Muscle of leg (tissue), 11 donors: ENCODE measurements around the gene TBX3. TPM values are rescaled to one million over a fixed set of nuclear protein-coding genes. Genes with fewer than 3 reads are reported as not detected.
A peak's percentile ranks its signal among the peaks of the same experiment; 100 is the strongest.

Source experiments
- DNase-seq: peaks from one replicate; pipeline ENCODE4 v3.0.0; 2013
- H3K27ac ChIP-seq: one replicate; pipeline ENCODE4 v1.5.1; 2013; ENCODE audit warnings: mild to moderate bottlenecking, low read length, control low read depth
- H3K27me3 ChIP-seq: one replicate; pipeline ENCODE4 v1.6.1; 2013; ENCODE audit warnings: low read length; ENCODE audit not compliant: control insufficient read depth, insufficient read depth
- H3K36me3 ChIP-seq: one replicate; pipeline ENCODE4 v1.6.1; 2013; ENCODE audit warnings: low read length; ENCODE audit not compliant: control insufficient read depth, insufficient read depth
- H3K4me1 ChIP-seq: one replicate; pipeline ENCODE4 v1.6.1; 2013; ENCODE audit warnings: low read length; ENCODE audit not compliant: control insufficient read depth, insufficient read depth
- H3K4me3 ChIP-seq: one replicate; pipeline ENCODE4 v1.5.1; 2013; ENCODE audit warnings: low read length, control low read depth
- H3K9me3 ChIP-seq: replicated peaks from 2 replicates; pipeline ENCODE4 v1.6.1; 2013; ENCODE audit warnings: low read depth, low read length; ENCODE audit not compliant: control insufficient read depth
- WGBS: methylation state at CpG from one replicate; pipeline ENCODE4 v1.1.5; 2013; ENCODE audit warnings: missing lambda C conversion rate; ENCODE audit not compliant: insufficient coverage; 5-methylcytosine and 5-hydroxymethylcytosine counted together
- polyA plus RNA-seq, 8 donors: library from polyadenylated mRNA; unstranded; fragments of 120-200 nt; gene quantifications; one replicate each; pipeline versions ENCODE4 v1.2.1 to v1.2.3, GENCODE V29; 2013; ENCODE audit warnings: inconsistent platforms in 1 of 8, low replicate concordance in 1 of 8; ENCODE audit not compliant: insufficient read length in 8 of 8, insufficient read depth in 1 of 8
- total RNA-seq: library from RNA; stranded (reverse); fragments of 120-200 nt; gene quantifications from one replicate; pipeline ENCODE4 v1.2.4, GENCODE V29; 2013

The TBX3 gene
- total and polyA plus RNA-seq, 9 donors = 16.6 to 33.8 (median 26.0) TPM

GRCh38 chr12:114678028-114678427 lies 5.9 kb downstream of the TBX3 start:
- DNase-seq = no peak
- no peaks in the 10 kb centered on the region for H3K9me3 ChIP-seq
- no CpG with 5 or more reads among the region's 2 CpGs for WGBS
- H3K36me3 ChIP-seq = peaks cover 61% of the 10 kb centered on the region
- peaks cover 48% of the 10 kb centered on the region for H3K27me3 ChIP-seq
- peaks cover 30% of the 10 kb centered on the region for H3K4me1 ChIP-seq
- no peak overlapping the region for H3K27ac ChIP-seq
- H3K4me3 ChIP-seq = no peak overlapping the region

GRCh38 chr12:114676142-114676741 lies 7.7 kb downstream of the TBX3 start:
- Histone ChIP-seq H3K27me3 (peaks cover 48% of the 10 kb centered on the region), H3K4me3 (no peak overlapping the region), H3K36me3 (peaks cover 74% of the 10 kb centered on the region), H3K27ac (peak overlapping the region; percentile 35), H3K4me1 (peaks cover 45% of the 10 kb centered on the region), H3K9me3 (no peaks in the 10 kb centered on the region)
- no peak for DNase-seq
- 67% methylated on average over 4 of the region's 6 CpGs for WGBS

DNA sequence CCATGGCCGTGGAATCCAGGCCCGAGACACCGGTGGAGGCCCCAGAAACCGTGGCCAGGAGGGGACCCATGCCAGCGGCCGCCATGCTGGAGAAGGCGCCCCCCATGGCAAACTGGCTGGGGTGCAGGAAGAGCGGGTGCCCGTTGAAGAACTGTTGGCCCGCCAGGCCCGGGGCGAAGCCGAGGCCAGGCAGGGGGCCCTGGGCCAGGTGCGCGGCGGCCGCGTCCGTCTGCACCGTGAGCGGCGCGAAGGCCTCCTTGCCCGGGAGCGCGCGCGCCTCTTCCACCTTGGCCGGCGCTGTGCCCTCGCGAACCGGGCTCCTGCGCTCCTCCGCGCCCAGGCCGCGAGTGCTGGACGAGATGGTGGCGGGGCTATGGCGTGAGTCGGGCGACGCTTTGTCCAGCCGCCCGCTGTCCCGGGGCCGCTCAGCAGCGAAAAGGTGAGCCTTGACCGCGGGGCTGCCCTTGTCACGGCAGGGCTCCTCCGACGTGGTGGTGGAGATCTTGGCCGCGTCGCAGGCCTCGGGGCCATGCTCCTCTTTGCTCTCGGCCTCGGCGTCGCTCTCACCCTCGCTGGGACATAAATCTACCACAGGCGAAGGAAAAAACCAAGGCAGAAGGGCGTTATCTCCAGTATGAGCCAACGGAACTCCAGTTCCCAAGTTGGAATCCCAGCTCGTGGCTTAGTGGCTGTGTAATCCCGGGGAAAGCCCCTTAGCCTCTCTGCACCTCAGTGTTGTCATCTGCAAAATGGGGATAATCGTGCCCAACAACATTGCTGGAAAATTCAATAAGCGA lies 9.5 kb downstream of the TBX3 start:
- 55% methylated on average over 68 of the region's 70 CpGs for WGBS
- peaks cover 40% of the 10 kb centered on the region for H3K4me1 ChIP-seq
- no peaks in the 10 kb centered on the region for H3K9me3 ChIP-seq
- peaks cover 67% of the 10 kb centered on the region for H3K36me3 ChIP-seq
- H3K27me3 ChIP-seq = peaks cover 43% of the 10 kb centered on the region
- peak overlapping the region; percentile 17 for H3K27ac ChIP-seq
- DNase-seq = no peak
- no peak overlapping the region for H3K4me3 ChIP-seq

- H3K4me3 ChIP-seq = no peak overlapping the region
- no peak for DNase-seq
- H3K27ac ChIP-seq = peak overlapping the region; percentile 17
- peaks cover 43% of the 10 kb centered on the region for H3K4me1 ChIP-seq
- 65% methylated on average over 11 of the region's 12 CpGs for WGBS
- H3K36me3 ChIP-seq = peaks cover 62% of the 10 kb centered on the region
- H3K9me3 ChIP-seq = no peaks in the 10 kb centered on the region
- peaks cover 49% of the 10 kb centered on the region for H3K27me3 ChIP-seq
These were observed 10.1 kb downstream of the TBX3 start for GRCh38 chr12:114673901-114674250.

- H3K36me3 ChIP-seq = peaks cover 57% of the 10 kb centered on the region
- peak overlapping the region; percentile 71 for H3K27ac ChIP-seq
- WGBS = 80% methylated on average over 1 of the region's 10 CpGs
- H3K27me3 ChIP-seq = peaks cover 52% of the 10 kb centered on the region
- peak; percentile 90 for DNase-seq
- H3K9me3 ChIP-seq = no peaks in the 10 kb centered on the region
- H3K4me1 ChIP-seq = peaks cover 40% of the 10 kb centered on the region
- no peak overlapping the region for H3K4me3 ChIP-seq
These were observed 10.7 kb downstream of the TBX3 start for GRCh38 chr12:114673169-114673833.

DNA sequence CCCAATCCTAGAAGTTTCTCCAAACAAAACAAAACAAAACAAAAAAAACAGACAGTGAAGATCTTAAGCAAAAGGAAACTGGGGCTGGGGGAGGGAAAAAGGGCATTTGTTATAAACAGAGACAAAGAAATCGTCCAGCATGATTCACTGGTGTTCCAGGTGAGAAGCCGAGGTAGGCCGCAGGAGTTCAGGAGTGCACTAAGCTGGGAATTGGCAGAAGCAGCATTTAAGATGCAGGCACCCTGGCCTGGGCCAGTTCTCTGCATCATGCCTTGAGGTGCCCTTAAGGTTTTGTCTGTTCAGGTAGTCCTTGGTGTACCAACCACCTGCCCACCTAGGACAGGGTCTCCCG lies 11.2 kb downstream of the TBX3 start:
- no peaks in the 10 kb centered on the region for H3K9me3 ChIP-seq
- whole genome bisulfite sequencing = 54% methylated on average over 3 of the region's 4 CpGs
- H3K4me3 ChIP-seq = no peak overlapping the region
- H3K27me3 ChIP-seq = peaks cover 57% of the 10 kb centered on the region
- H3K27ac ChIP-seq = peak overlapping the region; percentile 71
- no peak for DNase-seq
- H3K36me3 ChIP-seq = peaks cover 53% of the 10 kb centered on the region
- H3K4me1 ChIP-seq = peaks cover 44% of the 10 kb centered on the region

- H3K36me3 ChIP-seq = peaks cover 47% of the 10 kb centered on the region
- no peak for DNase-seq
- no peaks in the 10 kb centered on the region for H3K9me3 ChIP-seq
- 20% methylated on average over 50 of the region's 61 CpGs for WGBS
- peaks cover 68% of the 10 kb centered on the region for H3K27me3 ChIP-seq
- peak overlapping the region; percentile 62 for H3K27ac ChIP-seq
- H3K4me3 ChIP-seq = peak overlapping the region; percentile 10
- peaks cover 49% of the 10 kb centered on the region for H3K4me1 ChIP-seq
These were observed 12.2 kb downstream of the TBX3 start for GRCh38 chr12:114671443-114672411.

- Histone ChIP-seq H3K27me3 (peaks cover 68% of the 10 kb centered on the region), H3K9me3 (no peaks in the 10 kb centered on the region), H3K4me1 (peaks cover 44% of the 10 kb centered on the region), H3K36me3 (peaks cover 40% of the 10 kb centered on the region), H3K27ac (no peak overlapping the region), H3K4me3 (no peak overlapping the region)
- DNase-seq = no peak
- WGBS = no CpG with 5 or more reads among the region's 4 CpGs
These were observed 12.9 kb downstream of the TBX3 start for GRCh38 chr12:114671066-114671442.

DNA sequence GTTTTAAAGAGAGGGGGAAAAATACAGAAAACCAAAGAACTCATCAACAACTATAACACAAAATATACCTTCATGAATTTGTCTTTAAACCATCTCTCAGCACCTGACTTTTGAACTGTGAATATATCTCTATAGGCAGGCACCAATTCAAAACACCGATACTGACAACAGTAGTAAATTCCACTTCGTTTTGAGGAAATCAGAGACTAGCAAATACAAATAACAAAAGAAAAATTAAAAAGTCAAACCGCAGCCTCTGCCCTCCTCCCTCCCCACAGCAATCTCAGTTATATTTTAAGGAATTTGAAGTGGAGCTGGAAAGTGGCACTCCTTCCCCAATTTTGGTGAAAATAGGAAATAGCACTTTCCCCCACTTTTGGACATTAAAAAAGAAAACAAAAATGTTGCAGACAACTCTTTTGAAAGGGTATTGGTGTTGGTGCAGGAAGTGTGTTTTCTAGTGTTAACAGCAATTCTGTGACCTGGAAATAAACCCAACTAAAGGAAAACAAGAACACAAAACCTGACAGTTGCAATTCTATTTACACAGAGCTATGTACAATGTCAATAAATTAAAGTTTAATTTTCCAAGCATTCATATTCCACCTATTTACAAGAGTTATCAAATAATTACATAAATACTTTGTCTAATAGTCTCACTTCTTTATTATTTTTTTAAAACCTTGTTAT lies 13.5 kb downstream of the TBX3 start:
- Histone ChIP-seq H3K9me3 (no peaks in the 10 kb centered on the region), H3K27ac (no peak overlapping the region), H3K27me3 (peaks cover 72% of the 10 kb centered on the region), H3K4me1 (peaks cover 44% of the 10 kb centered on the region), H3K4me3 (no peak overlapping the region), H3K36me3 (peaks cover 34% of the 10 kb centered on the region)
- DNase-seq = no peak
- no CpG with 5 or more reads among the region's 3 CpGs for WGBS
